DND-41 (cell line): ENCODE results near the gene CUTC.

Experiments used
- ATAC-seq: fragments of 200-7000 bp; cut with Tn5 transposase; 3 replicates; pipeline ENCODE4 v1.9.1; 2021; ENCODE audit warnings: low read depth; ENCODE audit not compliant: insufficient read depth
- DNase-seq: peaks from one replicate; pipeline ENCODE4 v3.0.0-alpha.2; 2020
- H2AFZ ChIP-seq: 2 replicates; pipeline ENCODE4 v1.6.0; 2012; ENCODE audit warnings: low read depth, low read length
- H3K27ac ChIP-seq: 2 replicates; pipeline ENCODE4 v1.5.1; 2012; ENCODE audit warnings: low read length, inconsistent platforms
- H3K27me3 ChIP-seq: fragments of 200-600 bp; sonication (generic); 2 replicates; pipeline ENCODE4 v1.6.0; 2012; ENCODE audit warnings: low read length, mild to moderate bottlenecking, inconsistent platforms; ENCODE audit not compliant: insufficient read depth, poor library complexity
- H3K36me3 ChIP-seq: 2 replicates; pipeline ENCODE4 v1.5.1; 2012; ENCODE audit warnings: low read length, inconsistent platforms; ENCODE audit not compliant: insufficient read depth
- H3K4me1 ChIP-seq: 2 replicates; pipeline ENCODE4 v1.5.1; 2012; ENCODE audit warnings: mild to moderate bottlenecking, low read length; ENCODE audit not compliant: insufficient read depth
- H3K4me2 ChIP-seq: 2 replicates; pipeline ENCODE4 v1.6.0; 2012; ENCODE audit warnings: mild to moderate bottlenecking, moderate library complexity, low read length, inconsistent platforms; ENCODE audit not compliant: insufficient read depth
- H3K4me3 ChIP-seq, 2 experiments: fragments of 200-600 bp in 1 of 2; shearing (Covaris generic) in 1 of 2; 2 replicates each; pipeline ENCODE4 v1.5.1; 2012 to 2016; ENCODE audit warnings: inconsistent platforms in 2 of 2, low read length in 2 of 2, mild to moderate bottlenecking in 2 of 2, low read depth in 1 of 2, moderate library complexity in 1 of 2
- H3K79me2 ChIP-seq: 2 replicates; pipeline ENCODE4 v1.6.0; 2012; ENCODE audit warnings: low read length, inconsistent platforms; ENCODE audit not compliant: insufficient read depth
- H3K9ac ChIP-seq: 2 replicates; pipeline ENCODE4 v1.6.0; 2012; ENCODE audit warnings: low read depth, mild to moderate bottlenecking, inconsistent platforms, low read length, moderate library complexity
- H3K9me3 ChIP-seq: 2 replicates; pipeline ENCODE4 v1.5.1; 2012; ENCODE audit warnings: low read length, moderate library complexity, mild to moderate bottlenecking, inconsistent platforms; ENCODE audit not compliant: insufficient read depth, severe bottlenecking
- H4K20me1 ChIP-seq: 2 replicates; pipeline ENCODE4 v1.6.0; 2012; ENCODE audit warnings: low read length; ENCODE audit not compliant: insufficient read depth
- CTCF ChIP-seq: IDR thresholded peaks from 2 replicates; pipeline ENCODE4 v1.5.1; 2012; ENCODE audit warnings: borderline replicate concordance, low read length, moderate library complexity, mild to moderate bottlenecking; ENCODE audit not compliant: poor library complexity, severe bottlenecking; ENCODE audit errors: extremely low read depth
- EZH2 ChIP-seq: IDR thresholded peaks from 3 replicates; pipeline ENCODE4 v1.6.1; 2012; ENCODE audit warnings: borderline replicate concordance, low read depth, mild to moderate bottlenecking, moderate library complexity, low read length, inconsistent platforms; ENCODE audit not compliant: severe bottlenecking

Gene CUTC

GRCh38 chr10:99750641-99751040 lies 18.6 kb downstream of the CUTC start:
- H3K4me3 ChIP-seq = no peak overlapping the region
- no peaks in the 10 kb centered on the region for H4K20me1 ChIP-seq
- no peaks in the 10 kb centered on the region for H3K79me2 ChIP-seq
- peaks cover 88% of the 10 kb centered on the region for H3K36me3 ChIP-seq
- no peaks in the 10 kb centered on the region for H3K9me3 ChIP-seq
- H3K4me1 ChIP-seq = no peaks in the 10 kb centered on the region
- no peak overlapping the region for H3K4me2 ChIP-seq
- no peak overlapping the region for H3K27ac ChIP-seq
- H3K9ac ChIP-seq = no peak overlapping the region
- TF ChIP-seq CTCF (no peak), EZH2 (no peak)
- DNase-seq (no peak), ATAC-seq (no peak)
- H3K27me3 ChIP-seq = no peaks in the 10 kb centered on the region
- no peak overlapping the region for H2AFZ ChIP-seq

DNA sequence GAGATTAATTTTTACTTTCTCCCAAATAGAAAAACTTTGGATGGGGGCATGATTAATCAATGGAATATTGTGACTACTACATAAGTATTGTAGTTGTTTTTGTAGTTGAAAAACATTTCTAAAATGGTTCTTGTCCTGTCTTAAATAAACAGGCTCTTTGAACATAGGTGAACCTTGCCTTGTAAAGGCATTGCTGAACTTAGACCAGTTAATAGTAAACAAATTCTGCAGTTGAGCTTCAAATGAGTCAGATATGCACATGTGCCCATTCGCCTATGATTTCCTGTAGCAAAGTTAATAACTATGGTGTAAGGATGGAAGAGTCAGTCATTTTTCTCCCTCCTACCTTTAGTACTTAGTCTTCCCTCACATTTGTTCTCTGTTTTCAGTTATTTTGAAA lies 22.6 kb downstream of the CUTC start:
- Histone ChIP-seq H3K4me2 (no peak overlapping the region), H3K4me1 (no peaks in the 10 kb centered on the region), H3K4me3 (no peak overlapping the region), H3K27ac (no peak overlapping the region), H3K36me3 (peaks cover 85% of the 10 kb centered on the region), H2AFZ (no peak overlapping the region), H3K9ac (no peak overlapping the region), H3K27me3 (no peaks in the 10 kb centered on the region), H3K9me3 (no peaks in the 10 kb centered on the region), H4K20me1 (no peaks in the 10 kb centered on the region), H3K79me2 (no peaks in the 10 kb centered on the region)
- DNase-seq = no peak
- TF ChIP-seq CTCF = no peak
- no peak for TF ChIP-seq EZH2
- no peak for ATAC-seq

DNA sequence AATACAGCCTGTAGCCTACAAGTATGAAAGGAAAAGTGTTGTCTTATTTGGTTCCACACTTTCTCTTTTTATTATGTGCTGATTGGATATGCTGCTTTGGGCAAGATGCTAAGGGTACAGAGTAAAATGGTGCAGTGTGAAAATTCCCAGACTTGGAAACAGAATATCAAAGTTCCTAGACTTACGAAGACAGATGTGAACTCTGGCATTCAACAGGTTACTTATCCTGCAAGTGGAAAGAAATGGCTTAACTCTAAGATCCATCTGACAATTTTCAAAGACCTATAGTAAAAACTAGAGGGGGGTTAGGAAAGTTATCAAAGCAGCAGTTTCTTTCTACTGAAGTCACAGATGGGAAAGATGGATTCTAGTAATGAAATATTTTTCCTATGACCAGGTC lies 24.1 kb downstream of the CUTC start:
- no peak for ATAC-seq
- no peak overlapping the region for H2AFZ ChIP-seq
- H3K36me3 ChIP-seq = peaks cover 85% of the 10 kb centered on the region
- no peak overlapping the region for H3K9ac ChIP-seq
- no peak for DNase-seq
- H3K4me1 ChIP-seq = no peaks in the 10 kb centered on the region
- no peak overlapping the region for H3K4me3 ChIP-seq
- H3K79me2 ChIP-seq = no peaks in the 10 kb centered on the region
- H3K9me3 ChIP-seq = no peaks in the 10 kb centered on the region
- no peaks in the 10 kb centered on the region for H3K27me3 ChIP-seq
- no peaks in the 10 kb centered on the region for H4K20me1 ChIP-seq
- TF ChIP-seq CTCF (no peak), EZH2 (no peak)
- no peak overlapping the region for H3K27ac ChIP-seq
- no peak overlapping the region for H3K4me2 ChIP-seq

DNA sequence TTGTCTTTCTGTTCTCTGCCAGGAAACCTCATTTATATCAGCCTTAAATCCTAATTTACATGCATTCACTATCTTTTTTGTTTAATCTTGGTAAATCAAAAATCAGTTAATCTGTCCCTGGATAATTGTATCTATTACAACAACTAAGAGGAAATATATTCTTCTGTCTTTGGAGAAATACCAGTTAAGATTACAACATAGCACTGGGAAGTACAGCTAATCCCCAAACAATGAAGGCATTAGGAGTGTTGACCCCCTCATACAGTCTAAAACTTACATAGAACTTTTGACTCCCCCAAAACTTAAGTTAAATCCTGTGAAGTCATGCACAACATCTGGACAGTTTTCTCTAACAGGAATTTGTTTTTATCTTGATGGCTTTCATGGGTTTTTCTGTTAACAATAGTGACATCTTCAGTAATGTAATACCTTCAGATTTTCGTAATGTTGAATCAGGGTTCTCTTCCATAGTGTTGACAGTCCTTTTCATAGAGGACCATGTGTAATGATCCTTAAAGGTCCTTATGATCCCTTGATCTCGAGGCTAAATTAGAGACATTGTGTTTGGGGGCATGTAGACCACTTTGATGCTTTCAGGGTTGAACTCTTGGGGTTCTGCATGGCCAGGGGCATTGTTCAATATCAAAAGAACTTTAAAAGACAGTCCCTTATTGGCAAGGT lies 26.3 kb downstream of the CUTC start:
- H2AFZ ChIP-seq = no peak overlapping the region
- H4K20me1 ChIP-seq = no peaks in the 10 kb centered on the region
- no peak overlapping the region for H3K9ac ChIP-seq
- TF ChIP-seq EZH2 (no peak), CTCF (no peak)
- H3K4me1 ChIP-seq = no peaks in the 10 kb centered on the region
- H3K27ac ChIP-seq = no peak overlapping the region
- no peaks in the 10 kb centered on the region for H3K27me3 ChIP-seq
- H3K79me2 ChIP-seq = no peaks in the 10 kb centered on the region
- H3K36me3 ChIP-seq = peaks cover 64% of the 10 kb centered on the region
- no peak overlapping the region for H3K4me2 ChIP-seq
- H3K9me3 ChIP-seq = no peaks in the 10 kb centered on the region
- DNase-seq (no peak), ATAC-seq (no peak)
- H3K4me3 ChIP-seq = no peak overlapping the region
